ENCODE data around the gene SLC26A11. TPM values are rescaled to one million over a fixed set of nuclear protein-coding genes. Genes with fewer than 3 reads are reported as not detected.

Gene SLC26A11
- total RNA-seq, 1 experiment from 2014 or later = 37.1 TPM

DNA sequence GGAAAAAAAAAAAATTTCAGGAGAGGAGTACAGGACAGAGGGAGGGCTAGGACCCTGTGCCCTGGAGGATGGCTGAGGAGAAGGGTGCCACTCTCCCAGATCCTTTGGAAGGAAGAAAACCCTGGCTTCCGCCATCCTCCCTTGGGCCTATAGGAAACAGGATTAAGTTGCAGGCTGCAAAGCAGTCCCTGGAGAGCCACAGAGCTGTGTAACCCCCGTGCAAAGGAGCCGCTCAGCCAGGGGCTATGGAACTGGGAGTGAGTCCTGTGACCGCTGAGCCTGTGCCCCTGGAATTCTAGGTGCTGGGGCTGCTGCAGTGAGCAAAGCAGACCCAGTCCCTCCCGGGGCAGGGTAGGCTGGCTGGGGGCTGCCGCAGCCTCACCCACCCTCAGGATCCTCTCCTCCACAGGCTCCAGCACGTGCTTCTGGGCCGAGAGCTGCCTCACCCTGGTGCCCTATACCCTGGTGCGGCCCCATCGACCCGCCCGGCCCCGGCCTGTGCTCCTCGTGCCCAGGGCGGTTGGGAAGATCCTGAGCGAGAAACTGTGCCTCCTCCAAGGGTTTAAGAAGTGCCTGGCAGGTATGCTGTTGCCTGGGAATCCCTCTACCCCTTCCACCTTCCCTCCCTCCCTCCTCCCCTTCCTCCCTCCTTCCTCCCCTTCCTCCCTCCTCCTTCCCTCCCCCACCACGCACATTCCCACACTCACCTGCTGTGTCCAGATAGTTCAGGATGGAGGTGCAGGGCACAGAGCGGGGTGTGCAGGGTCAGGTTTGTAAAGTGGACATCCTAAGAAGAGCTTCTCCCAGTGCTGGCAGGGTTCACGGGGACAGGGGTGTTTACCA is 15.4 kb upstream of the SLC26A11 start:
- ChIA-PET POLR2A (no interaction called here), CTCF (no interaction called here)
- no peak for DNase-seq
- Mint-ChIP-seq H3K9me3 (ENCODE audit: unreplicated experiment) (no peaks in the 10 kb centered on the region), H3K4me1 (ENCODE audit: low read depth, unreplicated experiment) (no peaks in the 10 kb centered on the region), H3K27ac (ENCODE audit: unreplicated experiment) (no peak overlapping the region), H3K27me3 (ENCODE audit: insufficient read depth, unreplicated experiment) (no peaks in the 10 kb centered on the region), H3K36me3 (ENCODE audit: insufficient read depth, unreplicated experiment) (peaks cover 20% of the 10 kb centered on the region), H3K4me3 (ENCODE audit: unreplicated experiment) (no peak overlapping the region)
- TF ChIP-seq, protein P1, sequence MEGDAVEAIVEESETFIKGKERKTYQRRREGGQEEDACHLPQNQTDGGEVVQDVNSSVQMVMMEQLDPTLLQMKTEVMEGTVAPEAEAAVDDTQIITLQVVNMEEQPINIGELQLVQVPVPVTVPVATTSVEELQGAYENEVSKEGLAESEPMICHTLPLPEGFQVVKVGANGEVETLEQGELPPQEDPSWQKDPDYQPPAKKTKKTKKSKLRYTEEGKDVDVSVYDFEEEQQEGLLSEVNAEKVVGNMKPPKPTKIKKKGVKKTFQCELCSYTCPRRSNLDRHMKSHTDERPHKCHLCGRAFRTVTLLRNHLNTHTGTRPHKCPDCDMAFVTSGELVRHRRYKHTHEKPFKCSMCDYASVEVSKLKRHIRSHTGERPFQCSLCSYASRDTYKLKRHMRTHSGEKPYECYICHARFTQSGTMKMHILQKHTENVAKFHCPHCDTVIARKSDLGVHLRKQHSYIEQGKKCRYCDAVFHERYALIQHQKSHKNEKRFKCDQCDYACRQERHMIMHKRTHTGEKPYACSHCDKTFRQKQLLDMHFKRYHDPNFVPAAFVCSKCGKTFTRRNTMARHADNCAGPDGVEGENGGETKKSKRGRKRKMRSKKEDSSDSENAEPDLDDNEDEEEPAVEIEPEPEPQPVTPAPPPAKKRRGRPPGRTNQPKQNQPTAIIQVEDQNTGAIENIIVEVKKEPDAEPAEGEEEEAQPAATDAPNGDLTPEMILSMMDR (IDR thresholded peaks at IDR 0.05; ENCODE audit: insufficient read depth in 1 of 2, low read depth in 1 of 2, low read length in 1 of 2, severe bottlenecking in 1 of 2, unreplicated experiment in 1 of 2) = no peak
- BruUV-seq (replicated peaks) = no TSS peak
- H3K4me1 ChIP-seq = no peaks in the 10 kb centered on the region
- H3K4me3 ChIP-seq (ENCODE audit: low read depth, low read length) = no peak overlapping the region
- H3K9me3 ChIP-seq = no peaks in the 10 kb centered on the region
- H3K27me3 ChIP-seq (replicated peaks; ENCODE audit: control insufficient read depth, insufficient read depth, low read length) = no peaks in the 10 kb centered on the region
- H3K36me3 ChIP-seq (ENCODE audit: control insufficient read depth, insufficient read depth, low read length) = no peaks in the 10 kb centered on the region
- intact Hi-C loops (cut with micrococcal nuclease; ENCODE audit: unreplicated experiment) = no loop called here

DNA sequence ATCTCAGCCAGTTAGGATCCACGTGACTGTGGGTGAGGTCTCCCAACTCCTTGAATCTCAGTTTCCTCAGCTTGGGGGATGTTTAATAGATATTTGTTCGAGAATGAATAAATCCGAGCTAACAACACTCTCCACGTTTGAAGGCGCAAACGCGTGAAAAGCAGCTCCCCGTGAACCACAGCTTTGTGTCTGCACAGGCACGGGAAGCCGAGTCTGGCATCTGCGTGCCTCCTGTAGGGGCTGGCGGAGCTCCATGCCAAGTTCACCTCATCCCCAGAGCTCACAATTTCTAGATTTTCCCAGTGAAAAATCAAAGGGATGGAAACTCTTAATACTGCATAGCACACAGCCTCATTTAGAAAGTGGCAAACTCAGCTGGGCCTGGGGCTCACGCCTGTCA is 14.4 kb upstream of the SLC26A11 start:
- Mint-ChIP-seq H3K4me3 (ENCODE audit: unreplicated experiment) (no peak overlapping the region), H3K27me3 (ENCODE audit: insufficient read depth, unreplicated experiment) (no peaks in the 10 kb centered on the region), H3K9me3 (ENCODE audit: unreplicated experiment) (no peaks in the 10 kb centered on the region), H3K4me1 (ENCODE audit: low read depth, unreplicated experiment) (no peaks in the 10 kb centered on the region), H3K36me3 (ENCODE audit: insufficient read depth, unreplicated experiment) (peaks cover 29% of the 10 kb centered on the region), H3K27ac (ENCODE audit: unreplicated experiment) (no peak overlapping the region)
- CTCF ChIA-PET = no interaction called here
- BruUV-seq (replicated peaks) = no TSS peak
- Histone ChIP-seq H3K36me3 (ENCODE audit: control insufficient read depth, insufficient read depth, low read length) (no peaks in the 10 kb centered on the region), H3K27me3 (replicated peaks; ENCODE audit: control insufficient read depth, insufficient read depth, low read length) (no peaks in the 10 kb centered on the region), H3K9me3 (no peaks in the 10 kb centered on the region), H3K4me1 (no peaks in the 10 kb centered on the region), H3K4me3 (ENCODE audit: low read depth, low read length) (no peak overlapping the region)
- no peak for DNase-seq
- POLR2A ChIA-PET = no interaction called here
- TF ChIP-seq, protein P1 (IDR thresholded peaks at IDR 0.05; ENCODE audit: insufficient read depth in 1 of 2, low read depth in 1 of 2, low read length in 1 of 2, severe bottlenecking in 1 of 2, unreplicated experiment in 1 of 2) = no peak
- intact Hi-C loops (cut with micrococcal nuclease; ENCODE audit: unreplicated experiment) = no loop called here

DNA sequence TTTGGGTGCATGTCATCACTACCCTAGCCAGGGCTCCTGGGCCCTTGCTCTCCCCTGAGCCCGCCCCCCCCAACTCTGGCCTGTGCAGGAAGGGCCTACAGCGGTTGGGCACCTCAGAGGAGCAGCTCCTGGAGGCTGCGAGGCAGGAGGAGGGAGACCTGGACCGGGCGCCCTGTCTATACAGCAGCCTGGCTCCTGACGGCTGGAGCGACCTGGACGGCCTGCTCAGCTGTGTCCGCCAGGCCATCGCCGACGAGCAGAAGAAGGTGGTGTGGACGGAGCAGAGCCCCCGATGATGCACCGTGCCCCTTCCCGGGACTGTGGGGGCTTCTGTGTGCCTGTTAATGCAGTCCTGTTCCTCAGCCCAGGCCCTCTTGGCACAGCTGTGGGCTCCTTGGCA is 12.2 kb upstream of the SLC26A11 start:
- no peak overlapping the region for H3K4me3 ChIP-seq (ENCODE audit: low read depth, low read length)
- Mint-ChIP-seq H3K36me3 (ENCODE audit: insufficient read depth, unreplicated experiment) (peaks cover 31% of the 10 kb centered on the region), H3K9me3 (ENCODE audit: unreplicated experiment) (no peaks in the 10 kb centered on the region), H3K27ac (ENCODE audit: unreplicated experiment) (no peak overlapping the region), H3K4me1 (ENCODE audit: low read depth, unreplicated experiment) (no peaks in the 10 kb centered on the region), H3K4me3 (ENCODE audit: unreplicated experiment) (no peak overlapping the region), H3K27me3 (ENCODE audit: insufficient read depth, unreplicated experiment) (no peaks in the 10 kb centered on the region)
- no peak for DNase-seq
- intact Hi-C loops (cut with micrococcal nuclease; ENCODE audit: unreplicated experiment) = no loop called here
- ChIA-PET POLR2A (no interaction called here), CTCF (no interaction called here)
- no peaks in the 10 kb centered on the region for H3K27me3 ChIP-seq (replicated peaks; ENCODE audit: control insufficient read depth, insufficient read depth, low read length)
- no peaks in the 10 kb centered on the region for H3K9me3 ChIP-seq
- no TSS peak for BruUV-seq (replicated peaks)
- TF ChIP-seq, protein P1 (IDR thresholded peaks at IDR 0.05; ENCODE audit: insufficient read depth in 1 of 2, low read depth in 1 of 2, low read length in 1 of 2, severe bottlenecking in 1 of 2, unreplicated experiment in 1 of 2) = no peak
- H3K4me1 ChIP-seq = no peaks in the 10 kb centered on the region
- H3K36me3 ChIP-seq (ENCODE audit: control insufficient read depth, insufficient read depth, low read length) = no peaks in the 10 kb centered on the region

Measured in Caco-2 (cell line).